ENCODE results near the gene ELAVL1.

DNA sequence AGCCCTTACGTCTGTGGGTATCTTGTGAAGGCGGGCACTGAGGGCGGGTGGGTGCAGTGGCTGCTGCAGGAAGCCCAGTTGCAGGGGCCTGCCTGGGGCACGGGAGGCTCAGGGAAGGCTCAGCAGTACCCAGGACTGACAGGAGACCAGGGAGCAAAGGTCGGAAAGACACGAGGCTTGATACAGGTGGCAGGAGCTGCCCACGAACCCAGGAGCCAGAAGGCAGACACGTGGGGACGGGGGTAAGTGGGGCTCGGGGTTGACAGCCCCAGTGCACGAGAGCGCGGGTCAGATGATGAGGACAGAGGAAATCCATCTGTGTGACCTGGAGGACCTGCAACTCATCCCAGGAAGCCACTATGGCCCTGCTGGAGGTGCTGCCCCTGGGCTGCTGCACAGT, 25.3 kb downstream of the ELAVL1 start:
- TF ChIP-seq, protein P1, sequence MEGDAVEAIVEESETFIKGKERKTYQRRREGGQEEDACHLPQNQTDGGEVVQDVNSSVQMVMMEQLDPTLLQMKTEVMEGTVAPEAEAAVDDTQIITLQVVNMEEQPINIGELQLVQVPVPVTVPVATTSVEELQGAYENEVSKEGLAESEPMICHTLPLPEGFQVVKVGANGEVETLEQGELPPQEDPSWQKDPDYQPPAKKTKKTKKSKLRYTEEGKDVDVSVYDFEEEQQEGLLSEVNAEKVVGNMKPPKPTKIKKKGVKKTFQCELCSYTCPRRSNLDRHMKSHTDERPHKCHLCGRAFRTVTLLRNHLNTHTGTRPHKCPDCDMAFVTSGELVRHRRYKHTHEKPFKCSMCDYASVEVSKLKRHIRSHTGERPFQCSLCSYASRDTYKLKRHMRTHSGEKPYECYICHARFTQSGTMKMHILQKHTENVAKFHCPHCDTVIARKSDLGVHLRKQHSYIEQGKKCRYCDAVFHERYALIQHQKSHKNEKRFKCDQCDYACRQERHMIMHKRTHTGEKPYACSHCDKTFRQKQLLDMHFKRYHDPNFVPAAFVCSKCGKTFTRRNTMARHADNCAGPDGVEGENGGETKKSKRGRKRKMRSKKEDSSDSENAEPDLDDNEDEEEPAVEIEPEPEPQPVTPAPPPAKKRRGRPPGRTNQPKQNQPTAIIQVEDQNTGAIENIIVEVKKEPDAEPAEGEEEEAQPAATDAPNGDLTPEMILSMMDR (IDR thresholded peaks at IDR 0.05): no peak
- TF ChIP-seq POLR2A (IDR thresholded peaks at IDR 0.05): no peak
